GM19452 (cell line): ENCODE results near the gene MICU1.
"Not testable (repeated sequence)": the region's sequence is repeated elsewhere in the genome, so short reads cannot be mapped to it uniquely, and the experiment has no call there.

Experiments
- ATAC-seq: cut with Tn5 transposase; IDR thresholded peaks from one replicate; pipeline ENCODE4 v1.9.1; 2021; ENCODE audit not compliant: unreplicated experiment

The MICU1 gene

GRCh38 chr10:72390764-72391163 lies 235.1 kb downstream of the MICU1 start:
- ATAC-seq: no peak

- ATAC-seq: no peak
These were observed 236.2 kb downstream of the MICU1 start for GRCh38 chr10:72389716-72390115.

GRCh38 chr10:72389014-72389413 lies 236.9 kb downstream of the MICU1 start:
- ATAC-seq: no peak

GRCh38 chr10:72388062-72388461 lies 237.8 kb downstream of the MICU1 start:
- no peak for ATAC-seq

- no peak for ATAC-seq
These were observed 238.8 kb downstream of the MICU1 start for GRCh38 chr10:72386916-72387586.

GRCh38 chr10:72385724-72386123 lies 240.2 kb downstream of the MICU1 start:
- ATAC-seq: no peak

- not testable (repeated sequence) for ATAC-seq
These were observed 240.9 kb downstream of the MICU1 start for GRCh38 chr10:72384982-72385381.

- ATAC-seq: no peak
These were observed 246.1 kb downstream of the MICU1 start for GRCh38 chr10:72379776-72380175.

- ATAC-seq: no peak
These were observed 246.8 kb downstream of the MICU1 start for GRCh38 chr10:72379062-72379461.

- no peak for ATAC-seq
These were observed 250.3 kb downstream of the MICU1 start for GRCh38 chr10:72375585-72375984.

GRCh38 chr10:72375173-72375572 lies 250.7 kb downstream of the MICU1 start:
- no peak for ATAC-seq

GRCh38 chr10:72370201-72370722 lies 255.6 kb downstream of the MICU1 start:
- no peak for ATAC-seq

- ATAC-seq: no peak
These were observed 258.4 kb downstream of the MICU1 start for GRCh38 chr10:72367301-72367960.

- no peak for ATAC-seq
These were observed 260.6 kb downstream of the MICU1 start for GRCh38 chr10:72365106-72365895.

- ATAC-seq: peak; percentile 90
These were observed 261.6 kb downstream of the MICU1 start for GRCh38 chr10:72364239-72364777.

GRCh38 chr10:72356987-72357386 lies 268.9 kb downstream of the MICU1 start:
- no peak for ATAC-seq

GRCh38 chr10:72356115-72356514 lies 269.8 kb downstream of the MICU1 start:
- no peak for ATAC-seq

GRCh38 chr10:72355214-72355555 lies 270.7 kb downstream of the MICU1 start:
- peak; percentile 14 for ATAC-seq

GRCh38 chr10:72354356-72355213 lies 271.3 kb downstream of the MICU1 start, which contains the start of gene DNAJB12:
TSS of gene DNAJB12 (minus strand) at chr10:72354919. CDS start at chr10:72354897, 22 bp downstream.
- ATAC-seq: peak; percentile 69

GRCh38 chr10:72353965-72354355 lies 271.9 kb downstream of the MICU1 start:
- ATAC-seq: no peak
